HEK293T (cell line): Measurements from ENCODE around the gene TRIM33.

Source experiments
- ARNT ChIP-seq: fragments of 450-650 bp; IDR thresholded peaks from 2 replicates; pipeline ENCODE4 v1.6.1; 2017; ENCODE audit warnings: mild to moderate bottlenecking
- BHLHE40 ChIP-seq: fragments of 450-650 bp; IDR thresholded peaks from 2 replicates; pipeline ENCODE4 v1.6.1; 2016; ENCODE audit warnings: mild to moderate bottlenecking, moderate library complexity, borderline replicate concordance
- CTBP1 ChIP-seq: fragments of 450-650 bp; IDR thresholded peaks from 2 replicates; pipeline ENCODE4 v1.6.1; 2016; ENCODE audit warnings: borderline replicate concordance
- FOXA1 ChIP-seq: fragments of 450-650 bp; IDR thresholded peaks from 2 replicates; pipeline ENCODE4 v1.6.1; 2016; ENCODE audit warnings: mild to moderate bottlenecking
- FOXK2 ChIP-seq: fragments of 450-650 bp; IDR thresholded peaks from 2 replicates; pipeline ENCODE4 v1.6.1; 2016; ENCODE audit warnings: mild to moderate bottlenecking
- FOXM1 ChIP-seq: fragments of 450-650 bp; IDR thresholded peaks from 2 replicates; pipeline ENCODE4 v1.6.1; 2017; ENCODE audit warnings: mild to moderate bottlenecking, borderline replicate concordance
- HDGF ChIP-seq: fragments of 450-650 bp; IDR thresholded peaks from 2 replicates; pipeline ENCODE4 v1.6.1; 2017; ENCODE audit warnings: antibody characterized with exemption, borderline replicate concordance
- L3MBTL2 ChIP-seq: fragments of 450-650 bp; conservative IDR thresholded peaks from 2 replicates; pipeline ENCODE4 v1.6.1; 2016; ENCODE audit warnings: mild to moderate bottlenecking
- NFRKB ChIP-seq: fragments of 450-650 bp; IDR thresholded peaks from 2 replicates; pipeline ENCODE4 v1.6.1; 2016; ENCODE audit warnings: mild to moderate bottlenecking, moderate library complexity
- SP1 ChIP-seq: fragments of 450-650 bp; IDR thresholded peaks from 2 replicates; pipeline ENCODE4 v1.6.1; 2017
- SUZ12 ChIP-seq: fragments of 450-650 bp; IDR thresholded peaks from 2 replicates; pipeline ENCODE4 v1.6.1; 2016; ENCODE audit warnings: mild to moderate bottlenecking
- TARDBP ChIP-seq: fragments of 450-650 bp; IDR thresholded peaks from 2 replicates; pipeline ENCODE4 v1.6.1; 2016
- ZNF384 ChIP-seq: fragments of 450-650 bp; IDR thresholded peaks from 2 replicates; pipeline ENCODE4 v1.6.1; 2016
- TF ChIP-seq, protein P1 (sequence below): fragments of 450-650 bp; IDR thresholded peaks from 2 replicates; pipeline ENCODE4 v1.6.1; 2016

DNA sequence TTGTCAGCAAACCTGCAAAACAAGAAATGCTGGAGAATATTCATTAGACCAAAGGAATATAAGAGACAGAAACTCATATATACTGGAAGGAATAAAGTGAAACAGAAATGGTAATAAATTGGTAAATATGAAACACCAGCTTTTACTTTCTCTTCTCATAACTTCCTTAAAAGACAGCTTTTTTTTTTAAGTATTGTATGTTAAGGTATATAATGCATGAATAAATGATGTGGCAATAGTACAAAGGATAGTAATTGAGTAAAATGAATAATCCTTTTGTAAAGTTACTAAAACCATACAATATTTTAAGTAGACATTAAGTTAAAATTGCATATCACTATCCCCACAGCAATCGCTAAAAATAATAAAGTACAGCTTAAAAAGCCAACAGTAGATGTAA, 64.8 kb downstream of the TRIM33 start:
- no peak for TF ChIP-seq FOXM1
- TF ChIP-seq SP1, result no peak
- no peak for TF ChIP-seq TARDBP
- TF ChIP-seq SUZ12, result no peak
- no peak for TF ChIP-seq L3MBTL2
- TF ChIP-seq, protein P1, sequence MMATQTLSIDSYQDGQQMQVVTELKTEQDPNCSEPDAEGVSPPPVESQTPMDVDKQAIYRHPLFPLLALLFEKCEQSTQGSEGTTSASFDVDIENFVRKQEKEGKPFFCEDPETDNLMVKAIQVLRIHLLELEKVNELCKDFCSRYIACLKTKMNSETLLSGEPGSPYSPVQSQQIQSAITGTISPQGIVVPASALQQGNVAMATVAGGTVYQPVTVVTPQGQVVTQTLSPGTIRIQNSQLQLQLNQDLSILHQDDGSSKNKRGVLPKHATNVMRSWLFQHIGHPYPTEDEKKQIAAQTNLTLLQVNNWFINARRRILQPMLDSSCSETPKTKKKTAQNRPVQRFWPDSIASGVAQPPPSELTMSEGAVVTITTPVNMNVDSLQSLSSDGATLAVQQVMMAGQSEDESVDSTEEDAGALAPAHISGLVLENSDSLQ, result no peak
- TF ChIP-seq BHLHE40, result no peak
- no peak for TF ChIP-seq FOXA1
- no peak for TF ChIP-seq NFRKB
- TF ChIP-seq ARNT, result no peak
- no peak for TF ChIP-seq FOXK2
- TF ChIP-seq HDGF, result no peak
- TF ChIP-seq ZNF384, result no peak
- TF ChIP-seq CTBP1, result no peak
